Activated CD4-positive, alpha-beta T cell treated with anti-CD3 and anti-CD28 coated beads for 24 hours (primary cell): Measurements from ENCODE around the gene NR2F1.
A peak's percentile ranks its signal among the peaks of the same experiment; 100 is the strongest.

ENCODE experiments used
- DNase-seq, 2 donors: peaks; one replicate each; pipeline ENCODE4 v3.0.0-alpha.2; 2020; ENCODE audit warnings: low read depth in 2 of 2

Gene NR2F1

GRCh38 chr5:93604644-93605515 is 21.9 kb downstream of the NR2F1 start:
- DNase-seq, result no peak

DNA sequence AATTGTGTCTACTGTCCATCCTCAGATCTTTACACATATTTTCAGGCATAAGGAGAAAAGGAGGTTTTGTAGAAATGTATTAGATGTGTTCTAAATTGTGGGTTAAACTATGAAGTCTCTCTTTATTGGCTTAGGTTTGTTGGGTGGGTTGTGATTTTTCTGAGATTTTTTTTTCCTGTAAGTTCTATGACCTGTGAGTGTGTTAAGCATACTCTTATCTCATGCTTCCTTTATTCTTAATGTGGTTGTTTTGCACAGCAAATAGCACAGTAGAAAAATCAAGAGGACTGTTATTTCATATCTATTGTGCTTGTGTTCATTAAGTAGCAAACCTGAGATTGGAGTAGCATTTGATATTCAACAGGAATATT is 23.3 kb downstream of the NR2F1 start:
- no peak for DNase-seq

GRCh38 chr5:93607367-93608258 is 24.6 kb downstream of the NR2F1 start:
- DNase-seq, result no peak

DNA sequence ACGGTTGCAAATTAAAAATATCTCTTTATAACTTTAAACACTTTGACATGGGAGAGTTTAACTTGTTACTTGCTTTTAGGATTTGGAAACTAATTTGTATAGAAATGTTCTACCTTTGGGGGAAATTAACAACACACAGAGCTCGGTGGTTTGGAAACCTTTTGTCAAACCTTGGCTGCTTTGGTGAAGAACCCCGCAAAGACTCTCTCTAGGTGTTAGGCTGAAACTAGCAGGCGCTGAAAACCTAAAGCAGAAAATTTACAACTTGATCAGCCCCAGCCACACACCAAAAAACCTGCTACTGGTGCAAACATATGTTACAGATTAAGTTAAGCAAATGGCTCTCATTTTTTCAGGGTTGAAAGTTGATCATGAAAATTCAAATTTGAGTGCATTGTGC is 25.8 kb downstream of the NR2F1 start:
- DNase-seq, result no peak

DNA sequence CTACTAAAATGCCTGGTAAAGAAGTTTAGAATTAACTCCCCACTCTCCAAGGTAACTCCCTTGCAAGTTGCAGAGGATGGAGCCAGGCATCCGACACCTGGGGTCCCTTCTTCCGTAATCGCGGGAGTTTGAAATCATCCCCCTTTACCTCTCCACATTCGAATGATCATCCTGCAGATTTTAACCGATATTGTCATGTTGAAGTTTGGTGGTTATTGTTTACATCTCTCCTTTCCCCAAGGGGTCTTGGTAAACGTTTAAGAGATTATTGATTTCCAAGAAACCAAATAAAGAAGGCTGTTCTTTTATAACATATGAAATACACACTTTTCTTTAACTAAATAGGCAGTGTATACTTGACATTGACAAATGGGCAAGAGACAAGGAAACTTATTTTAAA is 26.7 kb downstream of the NR2F1 start:
- DNase-seq, result no peak

GRCh38 chr5:93610581-93611272 is 27.7 kb downstream of the NR2F1 start:
- no peak for DNase-seq

- no peak for DNase-seq
Measured at GRCh38 chr5:93611273-93611975, 28.4 kb downstream of the NR2F1 start.

GRCh38 chr5:93611976-93612854 is 29.2 kb downstream of the NR2F1 start:
- no peak for DNase-seq

GRCh38 chr5:93612855-93613243 is 29.8 kb downstream of the NR2F1 start:
- no peak for DNase-seq

GRCh38 chr5:93616538-93617174 is 33.6 kb downstream of the NR2F1 start:
- DNase-seq, result no peak

- peak in 1 of 2 donors; percentile 33 for DNase-seq
Measured at GRCh38 chr5:93620487-93621326, 37.7 kb downstream of the NR2F1 start.

- no peak for DNase-seq
Measured at GRCh38 chr5:93621327-93621798, 38.3 kb downstream of the NR2F1 start.

DNA sequence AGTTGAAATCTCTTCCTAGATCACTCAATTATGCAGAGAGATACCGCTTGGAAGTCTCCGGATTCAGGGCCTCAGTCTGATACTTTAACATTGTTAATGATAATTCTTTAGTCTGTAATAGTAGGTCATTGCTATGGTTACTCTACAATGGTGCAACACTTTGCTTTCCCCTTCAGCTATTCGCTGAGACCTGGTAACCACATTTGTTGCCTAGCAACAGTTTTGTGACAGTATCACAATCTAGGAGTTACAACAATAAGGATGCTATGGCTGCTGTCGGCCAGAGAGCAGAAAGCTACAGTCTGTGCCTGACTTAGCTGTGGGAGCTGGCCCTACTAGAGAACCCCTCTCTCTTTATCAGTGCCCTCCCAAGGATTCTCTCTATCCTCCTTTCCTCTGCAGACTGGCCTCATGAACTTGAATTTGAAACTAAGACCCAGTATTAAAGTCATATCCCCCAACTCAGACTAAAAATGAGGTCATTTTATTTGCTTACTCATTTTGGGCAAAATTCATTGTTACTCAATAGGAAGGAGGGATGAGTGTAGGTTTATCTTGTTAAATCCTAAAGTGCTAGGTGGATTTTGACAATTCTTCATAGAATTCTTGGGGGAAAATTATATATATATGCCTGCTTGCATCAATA is 39.3 kb downstream of the NR2F1 start:
- no peak for DNase-seq

- no peak for DNase-seq
Measured at GRCh38 chr5:93623153-93623552, 40.1 kb downstream of the NR2F1 start.

- no peak for DNase-seq
Measured at GRCh38 chr5:93626801-93627200, 43.8 kb downstream of the NR2F1 start.

DNA sequence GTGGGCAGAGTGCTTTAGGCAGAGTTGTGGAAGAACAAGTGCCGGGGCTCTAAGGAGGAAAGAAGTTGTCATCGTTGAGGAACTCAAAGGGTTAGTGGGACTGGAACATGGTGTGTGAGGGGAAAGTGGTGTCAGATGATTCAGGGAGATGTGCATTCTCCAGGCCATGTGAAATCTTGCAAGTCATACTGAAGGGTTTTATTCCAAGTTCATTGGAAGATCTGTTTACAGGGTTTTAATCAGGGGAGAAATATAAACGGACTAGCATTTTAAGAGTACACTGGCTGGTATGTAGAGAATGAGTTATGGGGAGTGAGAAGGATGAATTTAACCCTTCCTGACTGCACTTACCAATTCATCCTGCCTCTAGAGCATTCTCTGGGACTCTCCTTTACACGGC is 49.3 kb downstream of the NR2F1 start:
- DNase-seq, result no peak

DNA sequence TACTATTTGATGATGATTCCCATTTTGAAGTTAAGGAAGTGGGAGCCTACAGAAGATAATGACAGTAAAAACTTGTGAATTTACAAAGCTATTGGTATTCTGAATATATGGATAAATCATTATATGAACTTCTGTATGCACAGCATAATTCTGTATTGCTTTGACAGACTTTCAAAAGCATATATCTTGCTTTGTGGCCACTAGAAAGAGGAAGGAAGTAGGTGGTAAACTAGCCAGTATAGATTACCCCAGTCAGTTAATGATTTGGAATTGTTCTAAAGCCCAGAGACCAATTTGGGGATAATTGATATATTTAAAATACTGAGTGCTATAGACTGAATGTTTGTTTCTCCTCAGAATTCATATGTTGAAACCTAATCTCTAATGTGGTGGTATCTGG is 53.0 kb downstream of the NR2F1 start:
- DNase-seq, result no peak

DNA sequence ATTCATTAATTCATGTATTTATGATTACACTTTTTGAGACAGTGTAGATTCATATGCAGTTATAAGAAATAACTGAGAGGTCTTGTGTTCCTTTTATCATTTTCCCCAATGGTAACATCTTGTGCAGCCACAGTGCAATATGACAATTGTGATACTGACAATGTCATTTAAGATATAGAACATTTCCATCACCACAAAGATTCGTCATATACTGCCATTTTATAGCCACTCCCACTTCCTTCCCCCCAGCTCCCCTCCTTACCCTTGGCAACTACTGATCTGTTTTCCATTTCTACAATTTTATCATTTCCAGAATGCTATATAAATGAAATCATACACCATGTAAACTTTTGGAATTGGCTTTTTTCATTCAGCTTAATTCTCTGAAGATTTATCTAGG is 53.8 kb downstream of the NR2F1 start:
- no peak for DNase-seq

GRCh38 chr5:93637697-93638096 is 54.7 kb downstream of the NR2F1 start:
- DNase-seq, result no peak
